Astrocyte (in vitro differentiated cells and primary cell): ENCODE results near the gene CEP104.
"Not testable (repeated sequence)": the region's sequence is repeated elsewhere in the genome, so short reads cannot be mapped to it uniquely, and the experiment has no call there.

ENCODE experiments used
- EZH2 ChIP-seq: IDR thresholded peaks from 2 replicates; pipeline ENCODE4 v1.6.1; 2012; ENCODE audit warnings: mild to moderate bottlenecking, low read length, inconsistent platforms; ENCODE audit not compliant: insufficient read depth
- TF ChIP-seq, protein P1 (sequence below): IDR thresholded peaks from 2 replicates; pipeline ENCODE4 v1.5.1; 2011; ENCODE audit warnings: low read depth, mild to moderate bottlenecking, inconsistent platforms, low read length, moderate library complexity; ENCODE audit not compliant: insufficient read depth

DNA sequence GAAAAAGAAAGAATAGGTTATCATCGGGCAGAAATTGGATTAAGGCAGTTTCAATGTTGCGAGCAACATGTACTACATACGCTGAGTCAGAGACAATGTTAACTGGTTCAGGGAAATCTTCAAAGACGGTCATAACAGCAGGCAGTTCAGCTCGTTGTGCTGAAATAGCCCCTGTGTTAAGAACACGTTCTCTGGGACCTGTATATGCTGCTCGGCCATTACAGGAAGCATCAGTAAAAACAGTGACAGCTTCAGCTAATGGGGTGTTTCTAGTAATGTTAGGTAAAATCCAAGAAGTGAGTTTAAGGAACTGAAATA is 52.4 kb downstream of the CEP104 start:
- TF ChIP-seq, protein P1, sequence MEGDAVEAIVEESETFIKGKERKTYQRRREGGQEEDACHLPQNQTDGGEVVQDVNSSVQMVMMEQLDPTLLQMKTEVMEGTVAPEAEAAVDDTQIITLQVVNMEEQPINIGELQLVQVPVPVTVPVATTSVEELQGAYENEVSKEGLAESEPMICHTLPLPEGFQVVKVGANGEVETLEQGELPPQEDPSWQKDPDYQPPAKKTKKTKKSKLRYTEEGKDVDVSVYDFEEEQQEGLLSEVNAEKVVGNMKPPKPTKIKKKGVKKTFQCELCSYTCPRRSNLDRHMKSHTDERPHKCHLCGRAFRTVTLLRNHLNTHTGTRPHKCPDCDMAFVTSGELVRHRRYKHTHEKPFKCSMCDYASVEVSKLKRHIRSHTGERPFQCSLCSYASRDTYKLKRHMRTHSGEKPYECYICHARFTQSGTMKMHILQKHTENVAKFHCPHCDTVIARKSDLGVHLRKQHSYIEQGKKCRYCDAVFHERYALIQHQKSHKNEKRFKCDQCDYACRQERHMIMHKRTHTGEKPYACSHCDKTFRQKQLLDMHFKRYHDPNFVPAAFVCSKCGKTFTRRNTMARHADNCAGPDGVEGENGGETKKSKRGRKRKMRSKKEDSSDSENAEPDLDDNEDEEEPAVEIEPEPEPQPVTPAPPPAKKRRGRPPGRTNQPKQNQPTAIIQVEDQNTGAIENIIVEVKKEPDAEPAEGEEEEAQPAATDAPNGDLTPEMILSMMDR = not testable (repeated sequence)
- TF ChIP-seq EZH2 = not testable (repeated sequence)
